H9 (cell line): Measurements from ENCODE around the gene GTF2A2. TPM values are rescaled to one million over a fixed set of nuclear protein-coding genes. Genes with fewer than 3 reads are reported as not detected.
A peak's percentile ranks its signal among the peaks of the same experiment; 100 is the strongest.

Source experiments
- DNase-seq: peaks from one replicate; pipeline ENCODE4 v3.0.0-alpha.2; 2017
- H2AFZ ChIP-seq: one replicate; pipeline ENCODE4 v1.6.1; 2013; ENCODE audit warnings: mild to moderate bottlenecking, low read length, control low read depth, moderate library complexity
- H2AK5ac ChIP-seq: 2 replicates; pipeline ENCODE4 v1.6.1; 2013; ENCODE audit warnings: low read length, control low read depth, mixed read lengths; ENCODE audit not compliant: insufficient read length
- H2BK120ac ChIP-seq: one replicate; pipeline ENCODE4 v1.6.1; 2013; ENCODE audit warnings: low read depth, mild to moderate bottlenecking, low read length, control low read depth, inconsistent platforms; ENCODE audit not compliant: poor library complexity, severe bottlenecking
- H2BK12ac ChIP-seq: 2 replicates; pipeline ENCODE4 v1.6.1; 2013; ENCODE audit warnings: low read length, control low read depth, mixed read lengths, low read depth; ENCODE audit not compliant: insufficient read length
- H2BK15ac ChIP-seq: 2 replicates; pipeline ENCODE4 v1.6.1; 2013; ENCODE audit warnings: low read depth, low read length, control low read depth
- H2BK20ac ChIP-seq: one replicate; pipeline ENCODE4 v1.6.1; 2013; ENCODE audit warnings: low read depth, mild to moderate bottlenecking, low read length, control low read depth, inconsistent platforms; ENCODE audit not compliant: poor library complexity, severe bottlenecking
- H2BK5ac ChIP-seq: 2 replicates; pipeline ENCODE4 v1.6.1; 2013; ENCODE audit warnings: low read length, control low read depth, mixed read lengths; ENCODE audit not compliant: insufficient read length
- H3K14ac ChIP-seq: 2 replicates; pipeline ENCODE4 v1.6.1; 2013; ENCODE audit warnings: low read length, control low read depth; ENCODE audit not compliant: insufficient read depth
- H3K18ac ChIP-seq: 2 replicates; pipeline ENCODE4 v1.6.1; 2013; ENCODE audit warnings: low read depth, mild to moderate bottlenecking, mixed read lengths, low read length, control low read depth; ENCODE audit not compliant: insufficient read length
- H3K23ac ChIP-seq: 2 replicates; pipeline ENCODE4 v1.6.1; 2013; ENCODE audit warnings: low read length, control low read depth, mixed read lengths, low read depth; ENCODE audit not compliant: insufficient read length
- H3K23me2 ChIP-seq: 2 replicates; pipeline ENCODE4 v1.6.1; 2013; ENCODE audit warnings: low read depth, mild to moderate bottlenecking, mixed read lengths, low read length, control low read depth; ENCODE audit not compliant: insufficient read length, poor library complexity, severe bottlenecking
- H3K27ac ChIP-seq: 2 replicates; pipeline ENCODE4 v1.5.1; 2013; ENCODE audit warnings: low read length, control low read depth, mixed read lengths, low read depth; ENCODE audit not compliant: insufficient read length
- H3K27me3 ChIP-seq: 2 replicates; pipeline ENCODE4 v1.6.1; 2013; ENCODE audit warnings: low read length, control low read depth, inconsistent platforms; ENCODE audit not compliant: insufficient read depth
- H3K4ac ChIP-seq: 2 replicates; pipeline ENCODE4 v1.6.1; 2013; ENCODE audit warnings: low read depth, mild to moderate bottlenecking, control low read depth, inconsistent platforms, low read length, moderate library complexity
- H3K4me1 ChIP-seq: 2 replicates; pipeline ENCODE4 v1.6.1; 2013; ENCODE audit warnings: low read length, control low read depth, inconsistent platforms; ENCODE audit not compliant: insufficient read depth
- H3K4me2 ChIP-seq: 2 replicates; pipeline ENCODE4 v1.6.1; 2013; ENCODE audit warnings: low read length, control low read depth, mixed read lengths; ENCODE audit not compliant: insufficient read length, insufficient read depth
- H3K56ac ChIP-seq: 2 replicates; pipeline ENCODE4 v1.6.1; 2013; ENCODE audit warnings: low read depth, mild to moderate bottlenecking, mixed read lengths, low read length, control low read depth; ENCODE audit not compliant: insufficient read length
- H3K79me1 ChIP-seq: 2 replicates; pipeline ENCODE4 v1.6.1; 2013; ENCODE audit warnings: low read depth, mild to moderate bottlenecking, moderate library complexity, low read length, control low read depth, inconsistent platforms; ENCODE audit not compliant: insufficient read depth, poor library complexity, severe bottlenecking
- H3K79me2 ChIP-seq: 2 replicates; pipeline ENCODE4 v1.6.1; 2013; ENCODE audit warnings: low read length, control low read depth, inconsistent platforms; ENCODE audit not compliant: insufficient read depth
- H3K9ac ChIP-seq: 2 replicates; pipeline ENCODE4 v1.6.1; 2013; ENCODE audit warnings: low read length, control low read depth, mixed read lengths; ENCODE audit not compliant: insufficient read length; ENCODE audit errors: extremely low read depth
- H3K9me3 ChIP-seq: one replicate; pipeline ENCODE4 v1.6.1; 2013; ENCODE audit warnings: low read depth, low read length, inconsistent platforms; ENCODE audit not compliant: control insufficient read depth
- H3T11ph ChIP-seq: one replicate; pipeline ENCODE4 v1.6.1; 2013; ENCODE audit warnings: mild to moderate bottlenecking, low read length, control low read depth, inconsistent platforms
- H4K20me1 ChIP-seq: one replicate; pipeline ENCODE4 v1.6.1; 2013; ENCODE audit not compliant: control insufficient read depth, insufficient read length, insufficient read depth
- H4K5ac ChIP-seq: 2 replicates; pipeline ENCODE4 v1.6.1; 2013; ENCODE audit warnings: low read depth, mild to moderate bottlenecking, mixed read lengths, low read length, control low read depth; ENCODE audit not compliant: insufficient read length
- H4K8ac ChIP-seq: replicated peaks from 2 replicates; pipeline ENCODE4 v1.6.1; 2013; ENCODE audit warnings: low read length, control low read depth, mixed read lengths, low read depth; ENCODE audit not compliant: insufficient read length
- H4K91ac ChIP-seq: 2 replicates; pipeline ENCODE4 v1.6.1; 2013; ENCODE audit warnings: low read depth, mild to moderate bottlenecking, moderate library complexity, mixed read lengths, low read length, control low read depth; ENCODE audit not compliant: insufficient read length
- H3K27ac Mint-ChIP-seq, 3 experiments: 2 replicates in 2 of 3; 3 replicates in 1 of 3; pipeline ENCODE4 v1.8.0; 2020 to 2021; ENCODE audit warnings: mixed read lengths in 3 of 3, mild to moderate bottlenecking in 1 of 3, moderate library complexity in 1 of 3
- H3K27me3 Mint-ChIP-seq: 2 replicates; pipeline ENCODE4 v1.8.0; 2021; ENCODE audit warnings: low read depth, mild to moderate bottlenecking, moderate library complexity, mixed read lengths
- H3K36me3 Mint-ChIP-seq, 3 experiments: 2 replicates in 2 of 3; 3 replicates in 1 of 3; pipeline ENCODE4 v1.8.0; 2020 to 2021; ENCODE audit warnings: low read depth in 3 of 3, mixed read lengths in 3 of 3; ENCODE audit not compliant: insufficient read depth in 1 of 3
- H3K4me1 Mint-ChIP-seq, 2 experiments: 2 replicates each; pipeline ENCODE4 v1.8.0; 2020; ENCODE audit warnings: mixed read lengths in 2 of 2
- H3K4me3 Mint-ChIP-seq, 2 experiments: 2 replicates in 1 of 2; 3 replicates in 1 of 2; pipeline ENCODE4 v1.8.0; 2020 to 2021; ENCODE audit warnings: mild to moderate bottlenecking in 2 of 2, mixed read lengths in 2 of 2, moderate library complexity in 1 of 2
- H3K9me3 Mint-ChIP-seq, 2 experiments: 2 replicates in 1 of 2; 3 replicates in 1 of 2; pipeline ENCODE4 v1.8.0; 2020; ENCODE audit warnings: mild to moderate bottlenecking in 2 of 2, mixed read lengths in 2 of 2, moderate library complexity in 1 of 2
- CTCF ChIP-seq: fragments of 200-600 bp; sonication (generic); conservative IDR thresholded peaks from 3 replicates; pipeline ENCODE4 v1.8.0; 2021; ENCODE audit warnings: antibody characterized with exemption, mild to moderate bottlenecking
- WGBS: extraction: QIAGEN DNeasy Blood & Tissue Kit; methylation state at CpG from one replicate; pipeline ENCODE4 v1.1.7; 2013; ENCODE audit warnings: missing lambda C conversion rate, low lambda C conversion rate, mixed read lengths; ENCODE audit not compliant: insufficient read length; ENCODE audit errors: extremely low coverage; 5-methylcytosine and 5-hydroxymethylcytosine counted together
- total RNA-seq: library from RNA; stranded (reverse); gene quantifications from 2 replicates; pipeline ENCODE4 v1.2.1, GENCODE V29; 2021

The GTF2A2 gene
- total RNA-seq, 1 experiment from 2014 or later, result 144 TPM

- H3K79me2 ChIP-seq, result peaks cover 27% of the 10 kb centered on the region; the same call in 1 of the 2 replicates
These were observed 31.7 kb upstream of the GTF2A2 start, which contains the start of gene BNIP2 for GRCh38 chr15:59688782-59689625. Gene BNIP2 (minus strand): TSS chr15:59689320. CDS start chr15:59682457, 6,863 bp downstream.

More at GRCh38 chr15:59688782-59689625, 31.7 kb upstream of the GTF2A2 start, which contains the start of gene BNIP2:
- Histone ChIP-seq H2BK15ac (no peak within 1 kb of the TSS), H3K27ac (peak within 1 kb of the TSS; percentile 57), H2BK120ac (peak within 1 kb of the TSS; percentile 14), H2BK20ac (no peak within 1 kb of the TSS), H3K9me3 (no peaks in the 10 kb centered on the region), H2BK12ac (no peak within 1 kb of the TSS), H3K14ac (peak within 1 kb of the TSS; percentile 92), H3K18ac (peak within 1 kb of the TSS; percentile 91), H3T11ph (no peak within 1 kb of the TSS), H3K56ac (no peak within 1 kb of the TSS), H4K8ac (no peak within 1 kb of the TSS), H3K4ac (no peak within 1 kb of the TSS; the same call in 1 of the 2 replicates), H3K23me2 (no peaks in the 10 kb centered on the region), H3K9ac (peak within 1 kb of the TSS; percentile 90), H4K5ac (no peak within 1 kb of the TSS), H4K20me1 (no peaks in the 10 kb centered on the region), H3K27me3 (no peaks in the 10 kb centered on the region), H3K79me1 (no peaks in the 10 kb centered on the region), H2AFZ (no peak within 1 kb of the TSS), H3K4me1 (peaks cover 5% of the 10 kb centered on the region; the same call in 1 of the 2 replicates), H2BK5ac (no peak within 1 kb of the TSS), H3K23ac (no peak within 1 kb of the TSS), H4K91ac (no peak within 1 kb of the TSS), H2AK5ac (no peak within 1 kb of the TSS), H3K4me2 (peak within 1 kb of the TSS; percentile 78)
- no CpG with 5 or more reads among the region's 78 CpGs for WGBS
- H3K27ac Mint-ChIP-seq, result peak within 1 kb of the TSS; percentile 94 to 98 (median 98)
- peaks cover 3 to 19% (median 8%) of the 10 kb centered on the region in 3 experiments for H3K36me3 Mint-ChIP-seq
- peaks cover 7 to 13% of the 10 kb centered on the region in 2 experiments for H3K4me1 Mint-ChIP-seq
- H3K27me3 Mint-ChIP-seq, result peaks cover 17% of the 10 kb centered on the region
- peak; percentile 99 for DNase-seq
- no peak for TF ChIP-seq CTCF
- H3K4me3 Mint-ChIP-seq, result peak within 1 kb of the TSS; percentile 94 to 96
- H3K9me3 Mint-ChIP-seq, result no peaks in the 10 kb centered on the region
